GM23338 (cell line): ENCODE results near the gene STK39.

Experiments
- CTCF ChIP-seq, 2 experiments: fragments of 200-600 bp in 1 of 2; sonication (generic) in 1 of 2; conservative IDR thresholded peaks; 2 replicates each; pipeline versions ENCODE4 v1.5.1 to v1.6.1; 2016 to 2017; ENCODE audit warnings: antibody characterized with exemption in 2 of 2, low read depth in 2 of 2, mild to moderate bottlenecking in 2 of 2, moderate library complexity in 1 of 2
- EZH2 ChIP-seq: fragments of 200-600 bp; sonication (generic); IDR thresholded peaks from one replicate; pipeline ENCODE4 v1.8.0; 2017; ENCODE audit warnings: antibody characterized with exemption, mild to moderate bottlenecking, low read depth; ENCODE audit not compliant: unreplicated experiment
- EZH2phosphoT487 ChIP-seq: fragments of 200-600 bp; sonication (generic); IDR thresholded peaks from one replicate; pipeline ENCODE4 v1.8.1; 2018; ENCODE audit warnings: antibody characterized with exemption; ENCODE audit not compliant: unreplicated experiment
- JUNB ChIP-seq: IDR thresholded peaks from one replicate; pipeline ENCODE4 v1.6.1; 2016; ENCODE audit warnings: antibody characterized with exemption; ENCODE audit not compliant: unreplicated experiment
- NANOG ChIP-seq: IDR thresholded peaks from 2 replicates; pipeline ENCODE4 v1.6.1; 2016; ENCODE audit warnings: antibody characterized with exemption, borderline replicate concordance
- POLR2AphosphoS5 ChIP-seq: IDR thresholded peaks from 2 replicates; pipeline ENCODE4 v1.6.1; 2016; ENCODE audit warnings: antibody characterized with exemption, low read depth
- REST ChIP-seq: IDR thresholded peaks from one replicate; pipeline ENCODE4 v1.6.1; 2018; ENCODE audit warnings: antibody characterized with exemption; ENCODE audit not compliant: unreplicated experiment
- STAT1 ChIP-seq: IDR thresholded peaks from one replicate; pipeline ENCODE4 v1.6.1; 2016; ENCODE audit warnings: antibody characterized with exemption; ENCODE audit not compliant: unreplicated experiment
- ZNF331 ChIP-seq: fragments of 250-450 bp; sonication (Bioruptor Pico); IDR thresholded peaks from 2 replicates; pipeline ENCODE4 v1.5.0; 2020; ENCODE audit warnings: low read depth, mild to moderate bottlenecking, moderate library complexity

- TF ChIP-seq CTCF (conservative IDR thresholded peaks at IDR 0.05; ENCODE audit: low read depth in 2 of 2) (no peak), EZH2 (no peak), POLR2AphosphoS5 (no peak), EZH2phosphoT487 (no peak), REST (no peak), NANOG (no peak), ZNF331 (no peak), JUNB (no peak), STAT1 (no peak)
Measured at GRCh38 chr2:168044176-168044575, 203.2 kb downstream of the STK39 start.
